ENCODE results near the gene CKS2. TPM values are rescaled to one million over a fixed set of nuclear protein-coding genes. Genes with fewer than 3 reads are reported as not detected.

The CKS2 gene
- total RNA-seq, 1 donor from 2014 or later: 11.6 TPM

DNA sequence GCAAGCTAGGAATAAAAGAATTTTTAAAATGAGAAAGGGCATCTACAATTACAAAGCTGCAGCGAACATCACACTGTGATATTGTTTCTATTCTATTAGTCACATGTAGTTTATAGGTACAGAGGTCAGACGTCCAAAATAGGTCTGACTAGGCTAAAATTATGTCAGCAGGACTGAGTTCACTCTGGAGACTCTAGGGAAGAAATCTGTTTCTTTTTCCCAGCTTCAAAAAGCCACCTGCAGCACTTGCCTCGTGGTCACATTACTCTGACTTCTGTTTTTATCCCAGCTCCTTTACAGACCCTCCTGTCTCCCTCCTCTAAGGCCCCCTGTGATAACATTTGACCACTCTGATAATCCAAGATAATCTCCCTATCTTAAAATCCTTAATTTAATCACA lies 5.1 kb upstream of the CKS2 start:
- no peak for DNase-seq
- Histone ChIP-seq H3K4me1 (peaks cover 19% of the 10 kb centered on the region), H3K27ac (replicated peaks) (peak overlapping the region; percentile 73), H3K27me3 (ENCODE audit: low read depth) (no peaks in the 10 kb centered on the region), H3K36me3 (peaks cover 7% of the 10 kb centered on the region), H3K4me3 (no peak overlapping the region), H3K9me3 (replicated peaks) (no peaks in the 10 kb centered on the region)
- intact Hi-C loops (cut with micrococcal nuclease): no loop called here
- TF ChIP-seq, protein P1, sequence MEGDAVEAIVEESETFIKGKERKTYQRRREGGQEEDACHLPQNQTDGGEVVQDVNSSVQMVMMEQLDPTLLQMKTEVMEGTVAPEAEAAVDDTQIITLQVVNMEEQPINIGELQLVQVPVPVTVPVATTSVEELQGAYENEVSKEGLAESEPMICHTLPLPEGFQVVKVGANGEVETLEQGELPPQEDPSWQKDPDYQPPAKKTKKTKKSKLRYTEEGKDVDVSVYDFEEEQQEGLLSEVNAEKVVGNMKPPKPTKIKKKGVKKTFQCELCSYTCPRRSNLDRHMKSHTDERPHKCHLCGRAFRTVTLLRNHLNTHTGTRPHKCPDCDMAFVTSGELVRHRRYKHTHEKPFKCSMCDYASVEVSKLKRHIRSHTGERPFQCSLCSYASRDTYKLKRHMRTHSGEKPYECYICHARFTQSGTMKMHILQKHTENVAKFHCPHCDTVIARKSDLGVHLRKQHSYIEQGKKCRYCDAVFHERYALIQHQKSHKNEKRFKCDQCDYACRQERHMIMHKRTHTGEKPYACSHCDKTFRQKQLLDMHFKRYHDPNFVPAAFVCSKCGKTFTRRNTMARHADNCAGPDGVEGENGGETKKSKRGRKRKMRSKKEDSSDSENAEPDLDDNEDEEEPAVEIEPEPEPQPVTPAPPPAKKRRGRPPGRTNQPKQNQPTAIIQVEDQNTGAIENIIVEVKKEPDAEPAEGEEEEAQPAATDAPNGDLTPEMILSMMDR (IDR thresholded peaks at IDR 0.05; ENCODE audit: borderline replicate concordance): no peak

DNA sequence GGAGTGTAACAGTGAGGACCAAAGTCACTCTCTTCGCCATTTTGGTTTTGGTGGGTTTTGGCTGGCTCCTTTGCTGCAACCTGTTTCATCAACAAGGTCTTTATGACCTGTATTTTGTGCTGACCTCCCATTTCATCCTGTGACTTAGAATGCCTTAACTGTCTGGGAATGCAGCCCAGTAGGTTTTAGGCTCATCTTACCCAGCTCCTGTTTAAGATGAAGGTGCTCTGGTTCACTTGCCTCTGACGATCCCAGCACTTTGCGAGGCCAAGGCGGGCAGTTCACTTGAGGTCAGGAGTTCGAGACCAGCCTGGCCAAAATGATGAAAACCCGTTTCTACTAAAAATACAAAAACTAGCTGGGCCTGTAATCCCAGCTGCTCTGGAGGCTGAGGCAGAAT lies 1.8 kb upstream of the CKS2 start:
- peaks cover 7% of the 10 kb centered on the region for H3K36me3 ChIP-seq
- H3K27ac ChIP-seq (replicated peaks): peak overlapping the region; percentile 100
- no peak for DNase-seq
- intact Hi-C loops (cut with micrococcal nuclease): no loop called here
- H3K9me3 ChIP-seq (replicated peaks): no peaks in the 10 kb centered on the region
- peaks cover 37% of the 10 kb centered on the region for H3K4me1 ChIP-seq
- H3K4me3 ChIP-seq: peak overlapping the region; percentile 91
- TF ChIP-seq, protein P1 (IDR thresholded peaks at IDR 0.05; ENCODE audit: borderline replicate concordance): no peak
- no peaks in the 10 kb centered on the region for H3K27me3 ChIP-seq (ENCODE audit: low read depth)

DNA sequence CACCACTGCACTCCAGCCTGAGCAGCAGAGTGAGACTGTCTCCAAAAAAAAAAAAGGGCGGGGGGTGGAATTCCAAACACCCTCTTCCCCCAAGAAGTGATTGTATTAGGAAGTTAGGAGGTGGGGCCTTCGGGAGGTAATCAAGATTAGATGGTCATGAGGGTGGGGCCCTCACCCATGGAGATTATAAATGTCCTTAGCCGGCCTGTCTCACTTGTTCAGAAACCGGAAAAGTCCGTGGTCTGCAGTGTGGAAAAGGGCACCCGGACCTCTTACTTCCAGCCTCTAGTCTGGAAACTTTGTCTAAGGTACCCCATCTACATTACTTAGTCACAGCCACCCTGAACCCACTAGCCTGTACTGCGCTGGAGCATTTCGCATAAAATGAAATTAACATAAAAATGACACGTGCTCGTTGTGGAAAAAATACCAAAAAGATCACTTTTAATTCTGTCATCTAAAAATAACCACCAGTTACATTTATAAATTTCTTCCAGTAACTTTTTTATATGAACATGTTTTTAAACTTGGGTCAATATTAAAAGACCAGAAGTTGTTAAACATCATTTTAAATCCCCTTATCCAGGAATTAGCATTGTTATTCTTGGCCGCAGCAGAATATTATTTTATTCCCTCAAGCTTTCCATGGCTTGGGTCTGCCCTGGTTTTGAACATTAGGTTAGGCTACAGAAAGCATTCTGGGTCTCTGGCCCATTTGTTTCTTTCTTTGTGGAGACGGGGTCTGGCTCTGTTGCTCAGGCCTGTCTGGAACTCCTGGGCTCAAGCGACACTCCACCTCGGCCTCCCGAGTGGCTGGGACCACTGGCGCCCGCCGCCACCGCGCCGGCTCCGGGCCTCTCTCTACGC lies 1.2 kb upstream of the CKS2 start:
- intact Hi-C loops (cut with micrococcal nuclease): no loop called here
- Histone ChIP-seq H3K27me3 (ENCODE audit: low read depth) (no peaks in the 10 kb centered on the region), H3K36me3 (peaks cover 7% of the 10 kb centered on the region), H3K4me1 (peaks cover 37% of the 10 kb centered on the region), H3K9me3 (replicated peaks) (no peaks in the 10 kb centered on the region), H3K27ac (replicated peaks) (peak overlapping the region; percentile 100), H3K4me3 (peak overlapping the region; percentile 91)
- TF ChIP-seq, protein P1 (IDR thresholded peaks at IDR 0.05; ENCODE audit: borderline replicate concordance): no peak
- no peak for DNase-seq

DNA sequence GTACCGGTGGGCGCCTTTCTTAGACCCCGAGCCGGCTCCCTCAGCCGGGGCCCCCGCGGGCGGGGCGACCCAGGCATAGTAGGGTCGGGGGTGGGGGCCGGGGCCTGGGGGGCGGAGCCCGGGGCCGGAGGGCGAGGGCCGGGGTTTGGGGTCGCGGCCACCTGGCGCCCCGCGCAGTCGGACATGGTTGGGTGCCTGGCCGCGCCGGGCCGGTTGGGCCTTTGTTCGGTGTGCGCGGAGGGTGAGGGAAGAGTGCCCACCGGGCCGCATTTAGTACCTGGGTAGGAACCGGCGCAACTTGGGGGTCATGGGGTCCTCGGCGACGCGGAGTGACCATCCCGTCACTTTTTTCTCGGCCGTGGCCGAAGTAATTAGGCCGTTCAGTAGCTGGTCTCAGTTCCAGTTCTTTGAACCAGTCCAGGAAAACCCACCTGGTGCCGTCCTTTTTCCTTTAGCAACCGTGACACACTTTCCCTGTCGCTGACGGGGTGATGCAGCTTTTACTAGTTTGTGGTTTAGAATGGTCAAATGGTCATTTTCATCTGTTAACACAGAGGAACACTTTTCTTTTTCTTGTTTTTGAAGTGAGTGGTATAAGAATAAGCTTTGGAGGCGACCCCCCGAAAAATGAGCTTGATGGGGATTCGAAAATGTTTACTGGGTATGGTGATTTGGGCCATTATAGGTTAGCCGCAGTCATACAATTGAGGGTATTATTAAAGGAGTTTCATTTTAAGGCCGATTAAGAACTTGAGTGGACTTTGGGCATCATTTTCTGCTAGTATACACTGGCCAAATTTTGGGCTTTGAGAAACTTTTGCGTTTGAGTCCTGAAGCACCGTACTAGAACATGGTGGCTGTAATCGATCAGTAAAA lies 589 bp downstream of the CKS2 start:
- peak; percentile 23 for DNase-seq
- intact Hi-C loops (cut with micrococcal nuclease): no loop called here
- Histone ChIP-seq H3K4me1 (peaks cover 37% of the 10 kb centered on the region), H3K9me3 (replicated peaks) (no peaks in the 10 kb centered on the region), H3K27me3 (ENCODE audit: low read depth) (no peaks in the 10 kb centered on the region), H3K36me3 (peaks cover 7% of the 10 kb centered on the region), H3K4me3 (peak overlapping the region; percentile 91), H3K27ac (replicated peaks) (peak overlapping the region; percentile 57)
- TF ChIP-seq, protein P1 (IDR thresholded peaks at IDR 0.05; ENCODE audit: borderline replicate concordance): no peak

DNA sequence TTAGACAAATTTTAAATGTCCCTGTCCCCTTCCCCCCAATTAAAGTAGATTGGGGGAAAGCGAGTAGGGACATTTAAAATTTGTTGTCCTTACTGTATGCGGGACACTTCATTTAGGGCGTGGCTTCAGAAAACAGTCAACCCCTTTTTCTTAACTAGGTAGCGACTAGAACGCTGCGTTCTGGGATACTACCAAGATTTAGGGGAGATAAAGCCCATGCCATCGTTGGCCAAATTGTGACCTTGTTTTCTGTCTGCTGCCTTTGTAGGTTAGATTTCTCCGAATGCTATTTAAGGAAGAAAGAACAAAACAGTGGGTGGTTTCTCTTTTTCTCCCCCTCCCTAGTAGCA lies 1.2 kb downstream of the CKS2 start:
- intact Hi-C loops (cut with micrococcal nuclease): no loop called here

More for the DNA sequence above, 1.2 kb downstream of the CKS2 start:
- Histone ChIP-seq H3K9me3 (replicated peaks) (no peaks in the 10 kb centered on the region), H3K4me1 (peaks cover 38% of the 10 kb centered on the region), H3K36me3 (peaks cover 7% of the 10 kb centered on the region), H3K27me3 (ENCODE audit: low read depth) (no peaks in the 10 kb centered on the region), H3K27ac (replicated peaks) (no peak overlapping the region), H3K4me3 (peak overlapping the region; percentile 91)
- TF ChIP-seq, protein P1 (IDR thresholded peaks at IDR 0.05; ENCODE audit: borderline replicate concordance): no peak
- no peak for DNase-seq
